Fibroblast of skin of left biceps (primary cell): Measurements from ENCODE around the gene DCUN1D2.
"Not testable (repeated sequence)": the region's sequence is repeated elsewhere in the genome, so short reads cannot be mapped to it uniquely, and the experiment has no call there.

Source experiments
- DNase-seq, 2 experiments: peaks; one replicate each; pipeline ENCODE4 v3.0.0-alpha.2; 2013; ENCODE audit warnings: low read depth in 2 of 2

The DCUN1D2 gene

GRCh38 chr13:113489549-113490495, 689 bp downstream of the DCUN1D2 start:
- no peak for DNase-seq

GRCh38 chr13:113489171-113489548, 1.4 kb downstream of the DCUN1D2 start:
- no peak for DNase-seq

GRCh38 chr13:113488283-113488682, 2.2 kb downstream of the DCUN1D2 start:
- no peak for DNase-seq

GRCh38 chr13:113486698-113487097, 3.8 kb downstream of the DCUN1D2 start:
- DNase-seq, result no peak

GRCh38 chr13:113485545-113485944, 5.0 kb downstream of the DCUN1D2 start:
- DNase-seq, result no peak

- no peak for DNase-seq
Measured at GRCh38 chr13:113483504-113484293, 6.8 kb downstream of the DCUN1D2 start.

- no peak for DNase-seq
Measured at GRCh38 chr13:113483081-113483480, 7.4 kb downstream of the DCUN1D2 start.

GRCh38 chr13:113479179-113479578, 11.3 kb downstream of the DCUN1D2 start:
- DNase-seq, result no peak

- no peak for DNase-seq
Measured at GRCh38 chr13:113477724-113478123, 12.8 kb downstream of the DCUN1D2 start.

GRCh38 chr13:113476811-113477210, 13.7 kb downstream of the DCUN1D2 start:
- no peak for DNase-seq

GRCh38 chr13:113475911-113476310, 14.6 kb downstream of the DCUN1D2 start:
- DNase-seq, result no peak

GRCh38 chr13:113475280-113475679, 15.2 kb downstream of the DCUN1D2 start:
- DNase-seq, result no peak

- peak; percentile 24 to 30 for DNase-seq
Measured at GRCh38 chr13:113474179-113474578, 16.3 kb downstream of the DCUN1D2 start.

- DNase-seq, result no peak
Measured at GRCh38 chr13:113472355-113473025, 18.0 kb downstream of the DCUN1D2 start.

- DNase-seq, result no peak
Measured at GRCh38 chr13:113471844-113472243, 18.7 kb downstream of the DCUN1D2 start.

- not testable (repeated sequence) for DNase-seq
Measured at GRCh38 chr13:113470635-113471163, 19.8 kb downstream of the DCUN1D2 start.

GRCh38 chr13:113470073-113470472, 20.4 kb downstream of the DCUN1D2 start:
- no peak for DNase-seq

- DNase-seq, result no peak
Measured at GRCh38 chr13:113469582-113469981, 20.9 kb downstream of the DCUN1D2 start.

GRCh38 chr13:113468472-113469201, 21.9 kb downstream of the DCUN1D2 start:
- DNase-seq, result no peak

GRCh38 chr13:113468029-113468428, 22.5 kb downstream of the DCUN1D2 start:
- DNase-seq, result no peak

GRCh38 chr13:113466383-113466782, 24.1 kb downstream of the DCUN1D2 start:
- DNase-seq, result no peak
